ENCODE data around the gene PLPPR5.

Gene PLPPR5

DNA sequence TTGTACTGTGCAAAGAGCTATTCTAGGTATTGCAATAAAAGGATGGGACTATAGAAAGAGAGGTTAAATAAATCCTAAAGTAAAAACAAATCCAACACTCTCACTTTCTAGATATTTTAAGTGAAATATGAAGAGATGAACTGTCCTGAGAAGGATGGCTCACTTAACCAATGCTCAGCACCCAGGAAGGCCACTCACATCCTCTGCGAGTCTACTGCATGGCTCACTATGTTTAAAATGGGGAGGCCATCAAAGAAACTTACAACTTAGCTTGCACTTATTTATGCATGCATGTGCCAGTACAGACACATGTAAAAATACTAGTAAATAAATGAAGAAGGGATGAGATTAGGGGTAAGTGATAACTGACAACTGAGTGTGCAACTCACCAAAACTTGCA is 37.5 kb downstream of the PLPPR5 start:
- DNase-seq (ENCODE audit: low read depth): no peak

DNA sequence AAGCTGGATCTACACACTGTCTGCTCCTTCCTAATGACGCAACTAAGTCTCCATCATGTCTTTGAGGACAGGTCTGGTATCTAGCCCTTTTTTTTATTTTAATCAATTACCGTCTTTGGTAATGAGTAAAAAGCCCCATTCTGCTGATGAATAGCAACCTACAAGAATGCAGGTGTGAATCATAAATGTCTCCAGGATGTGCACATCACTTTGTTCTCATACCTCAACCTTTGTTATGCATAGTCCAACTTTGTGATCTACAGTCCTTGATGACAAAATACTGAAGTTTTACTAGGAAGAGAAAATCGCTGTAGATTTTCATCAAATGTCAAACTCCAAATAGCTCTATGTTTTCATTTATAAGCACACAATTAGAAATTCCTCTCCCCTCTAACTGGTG is 39.3 kb downstream of the PLPPR5 start:
- DNase-seq (ENCODE audit: low read depth): no peak

GRCh38 chr1:98964198-98964597 is 40.5 kb downstream of the PLPPR5 start:
- no peak for DNase-seq (ENCODE audit: low read depth)

DNA sequence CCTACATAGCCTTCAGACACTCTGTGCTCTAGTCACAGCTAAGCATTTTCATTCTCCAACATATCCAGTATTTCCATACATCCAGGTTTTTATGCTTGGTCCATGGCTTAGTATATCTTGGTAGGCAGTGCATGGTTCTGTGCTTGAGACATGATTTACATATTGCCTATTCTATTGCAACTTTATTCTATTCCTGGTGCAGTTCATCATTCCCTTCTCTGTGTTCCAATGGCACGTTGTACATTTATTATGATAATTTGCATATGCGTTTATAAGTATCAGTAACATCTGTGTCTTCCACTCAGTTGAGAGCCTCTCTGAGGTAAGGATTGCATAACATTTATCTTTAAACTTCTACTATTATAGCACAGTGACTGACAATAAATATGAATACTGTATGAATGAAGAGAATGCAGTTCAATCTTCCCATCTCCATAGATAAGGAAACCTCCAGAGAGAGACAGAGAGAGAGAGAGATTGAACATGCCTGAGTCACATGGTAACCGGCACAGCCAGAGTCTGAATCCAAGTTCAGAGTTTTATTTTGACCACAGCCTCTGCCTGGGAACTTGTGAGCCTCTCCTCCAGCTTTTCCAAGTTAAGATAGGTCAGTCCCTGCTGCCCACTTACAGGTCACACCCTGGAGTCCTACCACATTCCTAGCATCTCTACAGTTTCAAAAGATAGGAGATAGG is 41.5 kb downstream of the PLPPR5 start:
- no peak for DNase-seq (ENCODE audit: low read depth)

DNA sequence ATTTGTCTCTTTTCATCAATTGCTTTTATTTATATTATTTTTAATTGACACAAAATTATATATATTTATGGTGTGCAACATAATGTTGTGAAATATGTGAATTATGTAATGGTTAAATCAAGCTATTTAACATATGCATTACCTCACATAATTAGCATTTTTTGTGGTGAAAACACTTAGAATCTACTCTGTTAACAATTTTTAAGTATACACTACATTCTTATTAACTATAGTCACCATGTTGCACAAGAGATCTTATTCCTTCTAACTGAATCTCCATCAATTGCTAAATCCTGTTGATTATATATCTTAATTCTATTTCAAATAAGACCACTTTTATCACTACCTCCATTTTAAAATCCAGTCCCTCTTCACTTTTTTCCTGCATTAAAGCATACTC is 42.5 kb downstream of the PLPPR5 start:
- no peak for DNase-seq (ENCODE audit: low read depth)

DNA sequence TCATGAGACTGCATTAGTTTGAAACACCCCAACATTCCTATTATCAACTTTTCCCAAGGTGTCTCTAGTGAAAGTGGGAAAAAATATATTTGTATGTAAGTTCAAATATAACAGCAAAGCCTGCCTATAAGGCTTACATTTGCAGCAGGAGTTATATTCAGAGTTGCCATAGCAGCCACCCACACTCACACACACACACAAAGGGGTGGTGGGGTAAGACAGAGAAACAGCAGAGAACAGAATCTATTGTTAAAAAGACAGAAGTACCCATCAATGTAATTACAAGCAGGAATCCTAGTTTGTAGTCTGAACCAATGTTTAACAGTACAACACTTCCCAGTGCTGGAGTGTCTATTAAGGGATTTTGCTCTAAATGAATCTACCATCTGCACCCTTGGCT is 55.0 kb downstream of the PLPPR5 start:
- DNase-seq (ENCODE audit: low read depth): no peak

DNA sequence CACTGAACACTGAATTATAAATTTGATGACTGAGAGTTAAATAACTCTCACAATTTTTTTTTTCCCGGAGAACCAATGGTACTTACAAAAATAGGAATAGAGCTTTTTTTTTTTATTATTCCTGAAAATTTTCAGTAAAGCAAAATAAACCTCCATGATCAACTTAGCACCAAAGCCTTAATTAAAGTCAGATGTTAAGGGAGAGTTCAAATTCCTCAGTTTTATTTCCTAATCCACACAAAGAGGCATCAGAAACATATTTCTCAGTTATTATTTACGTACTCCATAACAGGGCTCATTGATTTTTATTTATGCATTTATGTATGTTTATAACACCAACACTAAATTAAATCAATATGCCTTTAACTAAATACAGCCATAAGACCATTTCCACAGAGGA is 55.5 kb downstream of the PLPPR5 start:
- no peak for DNase-seq (ENCODE audit: low read depth)

- no peak for DNase-seq (ENCODE audit: low read depth)
These were observed 57.6 kb downstream of the PLPPR5 start for GRCh38 chr1:98947071-98947470.

DNA sequence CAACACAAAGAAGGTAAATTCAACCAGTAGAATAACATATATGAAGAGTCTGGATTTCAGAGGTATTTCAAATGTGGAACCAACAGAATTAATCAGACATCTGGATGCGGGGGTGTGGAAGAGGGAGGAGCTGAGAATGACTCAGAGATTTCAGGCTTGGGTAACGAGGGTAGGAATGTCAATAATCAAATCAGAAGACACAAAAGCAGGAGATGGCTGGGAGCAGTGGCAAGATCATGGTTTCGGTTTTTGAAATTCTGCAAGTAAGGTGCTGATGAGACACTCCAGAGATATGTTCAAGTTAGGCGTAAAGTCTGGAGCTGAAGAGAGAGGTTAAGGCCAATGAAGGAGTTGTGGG is 64.0 kb downstream of the PLPPR5 start:
- no peak for DNase-seq (ENCODE audit: low read depth)

DNA sequence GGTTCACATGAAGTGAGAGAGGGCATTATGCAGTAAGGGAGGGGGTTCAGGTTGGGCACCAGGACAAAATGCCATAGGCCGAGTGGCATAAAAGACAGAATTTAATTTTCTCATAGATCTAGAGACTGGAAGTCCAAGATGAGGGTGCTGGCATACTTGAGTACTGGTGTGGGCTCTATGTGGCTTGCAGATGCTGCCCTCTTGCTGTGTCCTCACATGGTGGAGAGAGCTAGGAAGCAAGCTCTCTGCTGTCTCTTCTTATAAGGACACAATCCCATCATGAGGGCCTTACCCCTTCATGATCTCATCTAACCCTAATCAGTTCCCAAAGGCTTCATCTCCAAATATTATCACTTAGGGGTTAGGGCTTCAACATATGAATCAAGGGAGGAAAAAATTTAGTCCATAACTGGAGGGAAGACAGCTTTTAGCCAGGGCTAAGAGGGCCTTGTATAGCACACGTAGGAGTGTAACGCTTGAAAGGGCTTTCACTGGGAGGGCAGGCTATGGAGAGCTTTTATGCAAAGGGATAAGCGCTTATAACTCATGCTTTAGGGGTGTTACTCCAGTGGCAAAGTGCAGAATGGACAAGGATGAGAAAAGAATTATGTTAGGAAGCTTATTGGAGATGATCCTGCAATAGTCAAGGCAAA is 64.5 kb downstream of the PLPPR5 start:
- DNase-seq (ENCODE audit: low read depth): no peak

GRCh38 chr1:98939471-98939870 is 65.2 kb downstream of the PLPPR5 start:
- no peak for DNase-seq (ENCODE audit: low read depth)

DNA sequence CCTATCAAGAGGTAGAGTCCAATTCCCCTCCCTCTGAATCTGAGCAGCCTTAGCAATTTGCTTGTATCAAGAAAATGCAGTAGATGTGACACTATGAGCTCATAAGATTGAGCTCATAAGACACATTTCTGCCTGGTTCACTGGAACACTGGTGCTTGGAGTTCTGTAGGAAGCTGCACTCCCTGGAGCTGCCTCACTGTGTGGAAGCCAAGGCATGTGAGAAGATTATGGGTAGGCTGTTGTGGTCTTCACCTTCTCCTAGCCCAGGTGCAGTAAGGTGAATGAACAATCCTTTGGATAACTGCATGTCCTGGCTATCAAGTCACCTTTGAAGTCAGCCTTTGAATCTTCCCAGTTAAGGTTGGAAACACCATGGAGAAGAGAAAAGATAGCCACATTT is 67.3 kb downstream of the PLPPR5 start:
- no peak for DNase-seq (ENCODE audit: low read depth)

- DNase-seq (ENCODE audit: low read depth): no peak
These were observed 72.5 kb downstream of the PLPPR5 start for GRCh38 chr1:98932184-98932583.

- no peak for DNase-seq (ENCODE audit: low read depth)
These were observed 73.4 kb downstream of the PLPPR5 start for GRCh38 chr1:98931128-98931835.

DNA sequence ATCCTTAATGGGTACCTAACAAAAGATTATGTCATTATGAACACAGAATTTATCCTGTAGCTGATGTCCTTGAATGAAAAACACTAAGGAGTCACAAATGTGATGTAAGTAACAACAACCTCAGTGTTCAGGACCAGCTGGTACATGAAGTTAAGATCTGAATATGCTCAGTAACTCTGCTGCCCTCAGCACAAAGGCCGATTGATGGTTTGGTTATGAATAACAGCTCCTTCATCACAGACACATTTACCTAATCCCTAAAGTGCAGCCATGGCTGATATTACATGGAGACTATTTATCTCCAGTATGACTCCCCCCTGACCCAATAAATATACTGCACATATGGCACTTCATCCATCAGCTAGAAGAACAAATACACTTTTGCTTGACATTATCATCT is 75.2 kb downstream of the PLPPR5 start:
- no peak for DNase-seq (ENCODE audit: low read depth)

DNA sequence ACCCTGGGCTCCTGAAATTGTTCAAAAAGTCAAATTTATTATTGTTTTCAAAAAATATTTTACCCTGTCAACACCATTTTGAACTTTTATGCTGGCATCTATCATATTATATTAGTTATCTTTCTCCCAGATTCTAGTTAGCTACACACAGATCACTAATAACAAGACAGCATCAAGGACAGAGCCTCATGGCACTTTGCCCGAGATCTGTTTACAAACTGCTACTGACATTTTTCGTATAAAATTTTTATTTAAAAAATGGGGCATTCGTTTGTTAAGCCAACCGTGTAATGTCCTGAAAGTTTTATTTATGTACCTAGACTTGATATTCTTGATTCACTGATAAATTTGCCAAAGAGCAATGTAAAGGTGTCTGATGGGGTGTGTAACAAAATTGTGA is 78.1 kb downstream of the PLPPR5 start:
- DNase-seq (ENCODE audit: low read depth): no peak

GRCh38 chr1:98924977-98925376 is 79.7 kb downstream of the PLPPR5 start:
- no peak for DNase-seq (ENCODE audit: low read depth)

DNA sequence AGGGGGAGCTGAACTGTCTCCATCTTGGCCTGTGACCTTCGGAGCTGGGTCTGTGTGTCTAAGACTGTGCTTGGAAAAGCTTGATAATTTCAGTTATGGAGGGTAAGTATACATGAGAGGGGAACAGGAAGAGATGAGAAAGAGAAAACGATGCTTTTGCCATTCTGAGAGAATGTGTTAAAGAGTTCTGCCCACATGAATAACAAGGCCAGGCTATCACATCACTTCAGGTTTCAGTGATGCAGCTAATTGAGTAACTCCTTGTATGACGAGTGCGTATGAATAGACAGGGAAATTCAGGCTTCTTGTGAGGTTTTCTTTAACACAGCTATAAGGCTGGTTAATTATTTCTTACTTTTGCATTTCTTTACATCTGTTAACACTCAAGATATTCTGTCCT is 81.0 kb downstream of the PLPPR5 start:
- DNase-seq (ENCODE audit: low read depth): no peak

DNA sequence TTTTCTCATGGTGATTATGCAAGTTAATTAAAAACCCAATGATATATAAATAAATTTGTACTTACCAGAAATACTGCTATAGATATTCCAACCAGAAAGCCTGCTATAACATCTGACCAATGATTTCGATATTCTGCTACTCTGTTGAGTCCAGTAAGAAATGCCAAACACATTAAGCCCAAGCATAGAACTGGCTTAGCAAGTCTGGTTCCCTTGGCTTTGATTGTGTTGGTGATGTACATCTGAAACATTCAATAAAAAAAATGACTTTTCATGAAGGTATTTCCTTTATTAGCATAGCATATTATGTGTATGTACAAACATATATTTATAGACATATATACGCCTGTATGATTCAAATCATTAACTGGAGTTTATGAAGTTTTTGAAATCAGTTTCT is 82.8 kb downstream of the PLPPR5 start:
- DNase-seq (ENCODE audit: low read depth): no peak

DNA sequence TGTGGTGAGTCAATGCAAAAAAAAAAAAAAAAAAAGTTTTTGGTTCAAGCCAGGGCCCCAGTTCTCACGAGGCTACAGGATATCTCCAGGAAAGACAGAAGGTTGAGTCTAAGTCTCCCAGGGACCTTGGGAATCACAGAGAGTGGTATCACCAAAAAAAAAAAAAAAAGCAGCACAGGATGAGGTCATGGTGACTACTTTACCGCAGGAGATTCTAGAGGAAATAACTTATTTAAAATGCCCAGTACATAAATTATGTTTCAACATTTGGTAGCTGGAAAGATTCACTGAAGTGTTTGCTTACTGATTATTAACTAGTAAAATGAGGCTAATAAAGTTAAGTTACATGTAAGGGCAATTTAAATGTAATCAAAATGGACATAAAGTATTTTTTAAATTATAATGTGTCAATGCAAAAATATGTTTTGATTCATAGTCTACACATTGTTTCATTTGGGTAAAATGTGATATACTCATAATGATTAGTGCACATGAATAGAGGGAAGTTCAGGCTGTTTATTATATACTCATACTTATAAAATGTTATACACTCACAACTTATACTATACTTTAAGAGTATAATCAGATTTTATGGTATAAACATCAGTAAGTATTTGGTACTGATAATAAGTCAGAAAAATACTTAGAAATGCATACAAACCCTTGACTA is 84.1 kb downstream of the PLPPR5 start:
- no peak for DNase-seq (ENCODE audit: low read depth)

- DNase-seq (ENCODE audit: low read depth): no peak
These were observed 85.0 kb downstream of the PLPPR5 start for GRCh38 chr1:98919652-98920051.

- no peak for DNase-seq (ENCODE audit: low read depth)
These were observed 85.5 kb downstream of the PLPPR5 start for GRCh38 chr1:98919211-98919610.

GRCh38 chr1:98914547-98914946 is 90.1 kb downstream of the PLPPR5 start:
- DNase-seq (ENCODE audit: low read depth): no peak
